ENCODE measurements around the gene AQP2.
A peak's percentile ranks its signal among the peaks of the same experiment; 100 is the strongest.

The AQP2 gene

DNA sequence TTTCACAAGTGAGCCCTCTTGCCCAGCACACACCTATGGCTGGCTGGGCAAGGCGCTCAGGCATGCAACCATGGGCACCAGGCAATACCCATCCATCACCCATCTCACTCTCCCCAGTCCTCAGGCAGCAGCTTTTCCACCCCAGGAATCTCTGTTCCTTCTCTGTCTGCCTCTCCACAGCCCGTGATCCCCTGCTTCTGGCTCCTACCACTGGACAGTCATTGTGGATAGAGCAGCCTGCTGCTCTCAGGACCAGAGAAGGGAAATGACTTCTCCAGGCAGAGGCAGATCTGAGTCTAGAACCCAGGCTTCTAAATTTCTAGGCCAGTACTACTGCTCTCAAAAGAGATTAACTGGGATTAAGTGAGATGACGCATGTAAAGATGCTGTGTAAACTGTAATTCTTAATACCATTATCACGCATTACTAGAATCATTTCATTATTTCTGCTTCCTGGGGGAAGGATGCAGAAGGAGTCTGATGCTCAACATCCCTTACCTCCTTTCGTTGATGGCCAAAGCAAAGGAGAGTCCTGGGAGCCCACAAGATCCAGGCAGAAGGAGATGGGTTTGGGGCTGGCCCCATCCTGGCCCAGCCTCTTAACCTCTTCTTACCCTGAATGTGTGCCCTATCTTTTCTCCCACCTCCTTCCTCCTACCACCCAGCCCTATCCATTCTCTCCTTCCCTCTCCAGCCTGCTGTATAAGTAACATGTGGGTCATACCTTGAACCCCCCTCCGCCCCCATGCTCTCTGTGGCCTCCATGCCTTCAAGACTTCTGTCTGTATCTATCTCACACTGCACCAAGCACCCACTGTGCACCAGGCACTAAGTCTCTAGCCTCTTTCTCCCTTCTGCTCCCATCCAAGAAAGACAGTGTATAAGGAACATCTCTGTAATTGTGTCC is 6.4 kb downstream of the AQP2 start:
- TF ChIP-seq ISL1 (CRISPR knock-in tag; IDR thresholded peaks at IDR 0.05) (no peak), SNAI2 (CRISPR knock-in tag; IDR thresholded peaks at IDR 0.05) (no peak), RARB (CRISPR knock-in tag; IDR thresholded peaks at IDR 0.05) (no peak), GLIS3 (CRISPR knock-in tag; IDR thresholded peaks at IDR 0.05) (no peak), ZNF565 (CRISPR knock-in tag; conservative IDR thresholded peaks at IDR 0.05; ENCODE audit: low read depth) (no peak), ZNF8 (CRISPR knock-in tag; IDR thresholded peaks at IDR 0.05) (no peak), TOX (CRISPR knock-in tag; IDR thresholded peaks at IDR 0.05; ENCODE audit: borderline replicate concordance) (no peak), ZFP3 (CRISPR knock-in tag; IDR thresholded peaks at IDR 0.05) (no peak), BACH2 (CRISPR knock-in tag; IDR thresholded peaks at IDR 0.05; ENCODE audit: borderline replicate concordance) (no peak), ESRRG (CRISPR knock-in tag; IDR thresholded peaks at IDR 0.05) (no peak), ZFP30 (CRISPR knock-in tag; IDR thresholded peaks at IDR 0.05) (no peak)
- TF ChIP-seq, protein P1, sequence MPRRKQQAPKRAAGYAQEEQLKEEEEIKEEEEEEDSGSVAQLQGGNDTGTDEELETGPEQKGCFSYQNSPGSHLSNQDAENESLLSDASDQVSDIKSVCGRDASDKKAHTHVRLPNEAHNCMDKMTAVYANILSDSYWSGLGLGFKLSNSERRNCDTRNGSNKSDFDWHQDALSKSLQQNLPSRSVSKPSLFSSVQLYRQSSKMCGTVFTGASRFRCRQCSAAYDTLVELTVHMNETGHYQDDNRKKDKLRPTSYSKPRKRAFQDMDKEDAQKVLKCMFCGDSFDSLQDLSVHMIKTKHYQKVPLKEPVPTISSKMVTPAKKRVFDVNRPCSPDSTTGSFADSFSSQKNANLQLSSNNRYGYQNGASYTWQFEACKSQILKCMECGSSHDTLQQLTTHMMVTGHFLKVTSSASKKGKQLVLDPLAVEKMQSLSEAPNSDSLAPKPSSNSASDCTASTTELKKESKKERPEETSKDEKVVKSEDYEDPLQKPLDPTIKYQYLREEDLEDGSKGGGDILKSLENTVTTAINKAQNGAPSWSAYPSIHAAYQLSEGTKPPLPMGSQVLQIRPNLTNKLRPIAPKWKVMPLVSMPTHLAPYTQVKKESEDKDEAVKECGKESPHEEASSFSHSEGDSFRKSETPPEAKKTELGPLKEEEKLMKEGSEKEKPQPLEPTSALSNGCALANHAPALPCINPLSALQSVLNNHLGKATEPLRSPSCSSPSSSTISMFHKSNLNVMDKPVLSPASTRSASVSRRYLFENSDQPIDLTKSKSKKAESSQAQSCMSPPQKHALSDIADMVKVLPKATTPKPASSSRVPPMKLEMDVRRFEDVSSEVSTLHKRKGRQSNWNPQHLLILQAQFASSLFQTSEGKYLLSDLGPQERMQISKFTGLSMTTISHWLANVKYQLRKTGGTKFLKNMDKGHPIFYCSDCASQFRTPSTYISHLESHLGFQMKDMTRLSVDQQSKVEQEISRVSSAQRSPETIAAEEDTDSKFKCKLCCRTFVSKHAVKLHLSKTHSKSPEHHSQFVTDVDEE (CRISPR knock-in tag; IDR thresholded peaks at IDR 0.05), result no peak
- TF ChIP-seq, protein P2, sequence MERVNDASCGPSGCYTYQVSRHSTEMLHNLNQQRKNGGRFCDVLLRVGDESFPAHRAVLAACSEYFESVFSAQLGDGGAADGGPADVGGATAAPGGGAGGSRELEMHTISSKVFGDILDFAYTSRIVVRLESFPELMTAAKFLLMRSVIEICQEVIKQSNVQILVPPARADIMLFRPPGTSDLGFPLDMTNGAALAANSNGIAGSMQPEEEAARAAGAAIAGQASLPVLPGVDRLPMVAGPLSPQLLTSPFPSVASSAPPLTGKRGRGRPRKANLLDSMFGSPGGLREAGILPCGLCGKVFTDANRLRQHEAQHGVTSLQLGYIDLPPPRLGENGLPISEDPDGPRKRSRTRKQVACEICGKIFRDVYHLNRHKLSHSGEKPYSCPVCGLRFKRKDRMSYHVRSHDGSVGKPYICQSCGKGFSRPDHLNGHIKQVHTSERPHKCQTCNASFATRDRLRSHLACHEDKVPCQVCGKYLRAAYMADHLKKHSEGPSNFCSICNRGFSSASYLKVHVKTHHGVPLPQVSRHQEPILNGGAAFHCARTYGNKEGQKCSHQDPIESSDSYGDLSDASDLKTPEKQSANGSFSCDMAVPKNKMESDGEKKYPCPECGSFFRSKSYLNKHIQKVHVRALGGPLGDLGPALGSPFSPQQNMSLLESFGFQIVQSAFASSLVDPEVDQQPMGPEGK (CRISPR knock-in tag; IDR thresholded peaks at IDR 0.05; ENCODE audit: borderline replicate concordance), result no peak
- no peak for ATAC-seq

DNA sequence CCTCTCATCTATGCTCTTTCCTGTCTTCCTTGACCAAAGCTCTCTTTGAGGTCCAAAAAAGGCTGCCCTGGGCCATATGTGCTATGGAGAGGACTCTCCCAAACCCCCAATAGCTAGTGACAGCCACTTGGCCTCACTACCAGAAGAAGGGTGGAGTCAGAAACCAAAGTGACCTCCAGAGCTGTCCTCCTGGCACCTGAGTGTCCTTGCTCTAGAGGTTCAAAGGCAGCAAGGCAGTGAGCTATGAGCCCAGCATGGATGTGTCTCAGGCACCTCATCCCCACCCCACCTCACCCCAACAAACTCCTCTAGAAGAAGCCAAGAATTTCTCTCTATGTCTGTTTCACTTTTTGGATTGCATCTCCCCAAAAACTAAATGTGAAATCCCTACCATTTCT is 7.0 kb downstream of the AQP2 start:
- TF ChIP-seq ZFP30 (CRISPR knock-in tag; IDR thresholded peaks at IDR 0.05), result no peak

DNA sequence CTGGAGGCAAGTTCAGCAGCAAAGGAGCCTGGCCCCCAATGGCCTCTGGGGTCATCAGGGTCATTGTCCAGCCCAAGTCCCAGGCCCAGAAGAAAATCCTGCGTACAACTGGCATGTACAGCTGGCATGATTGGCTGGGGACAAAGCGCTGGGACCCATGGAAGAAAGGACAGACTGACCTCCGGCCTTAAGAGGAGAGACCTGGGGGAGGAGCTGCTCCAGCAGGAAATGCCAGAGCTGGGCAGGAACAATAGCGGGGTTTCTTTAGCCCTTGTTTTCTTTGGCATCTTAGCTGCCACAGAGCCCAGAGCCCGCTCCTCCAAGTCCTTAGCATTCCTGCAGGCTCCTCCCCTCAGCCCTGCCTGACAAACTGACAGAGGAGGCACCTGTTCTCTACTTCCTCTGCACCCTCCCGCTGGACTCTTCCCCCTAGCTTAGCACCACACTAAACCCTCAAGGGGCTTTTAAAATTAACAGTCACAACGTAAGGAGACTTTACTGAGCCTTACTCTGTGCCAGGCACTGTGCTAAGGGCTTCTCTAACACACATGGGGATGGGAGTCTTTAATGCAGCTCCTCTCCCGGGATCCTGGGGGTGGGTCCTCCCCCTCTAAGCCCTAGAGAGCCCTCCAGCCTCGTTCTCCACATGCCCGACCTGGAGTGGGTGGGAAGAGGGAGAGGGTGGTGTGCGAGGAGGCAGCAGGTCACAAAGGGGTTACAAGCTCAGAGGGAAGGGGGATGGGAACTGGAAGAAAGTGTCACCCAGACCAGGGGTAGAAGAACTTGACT is 9.3 kb downstream of the AQP2 start:
- no peak for TF ChIP-seq ZFP30 (CRISPR knock-in tag; IDR thresholded peaks at IDR 0.05)
- TF ChIP-seq SNAI2 (CRISPR knock-in tag; IDR thresholded peaks at IDR 0.05), result no peak
- TF ChIP-seq, protein P2 (CRISPR knock-in tag; IDR thresholded peaks at IDR 0.05; ENCODE audit: borderline replicate concordance), result no peak
- no peak for TF ChIP-seq ZNF8 (CRISPR knock-in tag; IDR thresholded peaks at IDR 0.05)
- TF ChIP-seq, protein P3, sequence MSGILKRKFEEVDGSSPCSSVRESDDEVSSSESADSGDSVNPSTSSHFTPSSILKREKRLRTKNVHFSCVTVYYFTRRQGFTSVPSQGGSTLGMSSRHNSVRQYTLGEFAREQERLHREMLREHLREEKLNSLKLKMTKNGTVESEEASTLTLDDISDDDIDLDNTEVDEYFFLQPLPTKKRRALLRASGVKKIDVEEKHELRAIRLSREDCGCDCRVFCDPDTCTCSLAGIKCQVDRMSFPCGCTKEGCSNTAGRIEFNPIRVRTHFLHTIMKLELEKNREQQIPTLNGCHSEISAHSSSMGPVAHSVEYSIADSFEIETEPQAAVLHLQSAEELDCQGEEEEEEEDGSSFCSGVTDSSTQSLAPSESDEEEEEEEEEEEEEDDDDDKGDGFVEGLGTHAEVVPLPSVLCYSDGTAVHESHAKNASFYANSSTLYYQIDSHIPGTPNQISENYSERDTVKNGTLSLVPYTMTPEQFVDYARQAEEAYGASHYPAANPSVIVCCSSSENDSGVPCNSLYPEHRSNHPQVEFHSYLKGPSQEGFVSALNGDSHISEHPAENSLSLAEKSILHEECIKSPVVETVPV (CRISPR knock-in tag; IDR thresholded peaks at IDR 0.05), result no peak
- TF ChIP-seq ZNF70 (CRISPR knock-in tag; IDR thresholded peaks at IDR 0.05), result no peak
- ATAC-seq, result peak; percentile 64

More for the DNA sequence above, 7.0 kb downstream of the AQP2 start:
- ATAC-seq, result no peak

DNA sequence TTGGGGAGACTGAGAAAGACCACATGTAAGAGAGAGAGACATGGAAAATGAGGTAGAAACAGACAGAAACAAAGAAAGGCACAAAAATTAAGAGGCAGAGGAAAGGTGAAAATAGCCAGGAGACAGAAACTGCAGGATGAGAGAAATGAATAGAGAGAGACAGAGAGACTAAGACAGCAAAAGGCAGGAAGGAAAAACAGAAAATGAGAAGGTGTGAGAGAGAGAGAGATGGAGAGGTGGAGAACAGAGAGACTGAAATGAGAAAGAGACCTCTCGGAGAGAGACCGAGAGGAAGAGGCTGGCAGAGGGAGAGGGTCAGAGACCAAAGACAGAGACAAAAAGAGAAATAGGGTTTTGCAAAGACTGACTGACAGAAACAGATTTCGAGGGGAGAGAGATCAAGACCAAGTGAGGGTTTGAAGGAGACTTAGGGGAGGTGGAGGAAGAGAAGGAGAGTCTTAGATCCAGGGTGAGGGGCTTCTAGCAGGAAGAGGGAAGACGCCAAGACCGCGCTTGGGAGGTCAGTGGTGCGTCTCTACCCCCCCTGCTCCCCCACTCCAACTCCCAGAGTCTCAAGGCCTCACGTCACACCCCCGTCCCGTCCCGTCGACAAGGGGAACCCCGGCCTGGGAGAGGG is 10.1 kb downstream of the AQP2 start:
- TF ChIP-seq, protein P4, sequence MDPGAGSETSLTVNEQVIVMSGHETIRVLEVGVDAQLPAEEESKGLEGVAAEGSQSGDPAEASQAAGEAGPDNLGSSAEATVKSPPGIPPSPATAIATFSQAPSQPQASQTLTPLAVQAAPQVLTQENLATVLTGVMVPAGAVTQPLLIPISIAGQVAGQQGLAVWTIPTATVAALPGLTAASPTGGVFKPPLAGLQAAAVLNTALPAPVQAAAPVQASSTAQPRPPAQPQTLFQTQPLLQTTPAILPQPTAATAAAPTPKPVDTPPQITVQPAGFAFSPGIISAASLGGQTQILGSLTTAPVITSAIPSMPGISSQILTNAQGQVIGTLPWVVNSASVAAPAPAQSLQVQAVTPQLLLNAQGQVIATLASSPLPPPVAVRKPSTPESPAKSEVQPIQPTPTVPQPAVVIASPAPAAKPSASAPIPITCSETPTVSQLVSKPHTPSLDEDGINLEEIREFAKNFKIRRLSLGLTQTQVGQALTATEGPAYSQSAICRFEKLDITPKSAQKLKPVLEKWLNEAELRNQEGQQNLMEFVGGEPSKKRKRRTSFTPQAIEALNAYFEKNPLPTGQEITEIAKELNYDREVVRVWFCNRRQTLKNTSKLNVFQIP (CRISPR knock-in tag; IDR thresholded peaks at IDR 0.05; ENCODE audit: borderline replicate concordance, low read depth), result no peak
- no peak for TF ChIP-seq ARNTL (CRISPR knock-in tag; IDR thresholded peaks at IDR 0.05; ENCODE audit: borderline replicate concordance, low read depth)
- no peak for TF ChIP-seq ZNF8 (CRISPR knock-in tag; IDR thresholded peaks at IDR 0.05)
- no peak for TF ChIP-seq ZNF70 (CRISPR knock-in tag; IDR thresholded peaks at IDR 0.05)
- TF ChIP-seq BACH2 (CRISPR knock-in tag; IDR thresholded peaks at IDR 0.05; ENCODE audit: borderline replicate concordance), result no peak
- TF ChIP-seq, protein P1 (CRISPR knock-in tag; IDR thresholded peaks at IDR 0.05), result no peak
- TF ChIP-seq ESRRG (CRISPR knock-in tag; IDR thresholded peaks at IDR 0.05), result no peak
- no peak for TF ChIP-seq ZFP3 (CRISPR knock-in tag; IDR thresholded peaks at IDR 0.05)
- no peak for TF ChIP-seq ISL1 (CRISPR knock-in tag; IDR thresholded peaks at IDR 0.05)
- no peak for TF ChIP-seq ZC3H10 (CRISPR knock-in tag; IDR thresholded peaks at IDR 0.05)
- TF ChIP-seq RARB (CRISPR knock-in tag; IDR thresholded peaks at IDR 0.05), result no peak
- TF ChIP-seq ZNF565 (CRISPR knock-in tag; conservative IDR thresholded peaks at IDR 0.05; ENCODE audit: low read depth), result no peak
- TF ChIP-seq TCF4 (CRISPR knock-in tag; IDR thresholded peaks at IDR 0.05; ENCODE audit: borderline replicate concordance), result no peak
- ATAC-seq, result no peak
